GM18867 (cell line): ENCODE data around the gene DCP1A.
"Not testable (repeated sequence)": the region's sequence is repeated elsewhere in the genome, so short reads cannot be mapped to it uniquely, and the experiment has no call there.

ENCODE experiments used
- ATAC-seq: cut with Tn5 transposase; IDR thresholded peaks from one replicate; pipeline ENCODE4 v1.9.1; 2021; ENCODE audit warnings: mild to moderate bottlenecking, moderate library complexity; ENCODE audit not compliant: unreplicated experiment

DCP1A gene

DNA sequence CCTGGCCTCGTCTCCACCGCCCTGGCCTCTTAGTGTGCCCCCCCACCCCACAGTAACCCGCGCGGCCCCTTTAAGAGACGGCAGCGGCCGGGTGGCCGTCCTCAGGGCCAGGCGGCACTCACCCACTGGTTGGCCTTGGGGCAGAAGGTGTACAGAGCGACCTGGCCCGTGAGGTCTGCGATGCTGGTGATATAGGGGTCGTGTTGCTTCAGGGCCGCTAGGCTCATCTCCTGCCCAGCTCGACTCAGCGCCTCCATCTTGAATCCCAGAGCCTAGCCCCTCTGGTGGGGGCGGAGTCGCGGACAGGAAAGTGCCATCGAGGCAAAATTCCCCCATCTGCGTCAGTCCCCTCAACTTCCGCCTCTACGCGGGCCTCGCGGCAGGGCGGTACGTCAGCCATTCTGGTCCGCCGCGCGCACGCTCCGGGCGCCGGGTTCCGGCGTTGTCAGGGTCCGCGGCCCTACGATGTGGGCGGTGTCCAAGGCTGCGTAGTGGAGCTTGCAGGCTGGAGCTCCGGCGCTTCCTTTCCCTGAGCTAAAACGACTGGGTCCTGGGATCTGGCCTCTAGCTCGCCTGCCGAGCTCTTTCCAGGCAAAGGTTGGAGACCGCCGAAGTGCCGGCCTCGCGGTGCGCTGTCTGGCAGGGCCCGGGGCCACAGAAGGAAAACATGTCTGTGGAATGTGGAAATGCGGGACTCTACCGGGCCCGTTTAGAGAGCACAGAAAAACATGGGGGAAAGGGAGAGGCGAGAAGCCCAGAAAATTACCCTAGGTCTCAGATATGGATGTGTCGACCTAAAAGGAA is at the start of gene DCP1A:
TSS of gene DCP1A (minus strand) at position 283 of the 804 bp plus-strand sequence. CDS start at position 257, 26 bp downstream.
- peak; percentile 94 for ATAC-seq

DNA sequence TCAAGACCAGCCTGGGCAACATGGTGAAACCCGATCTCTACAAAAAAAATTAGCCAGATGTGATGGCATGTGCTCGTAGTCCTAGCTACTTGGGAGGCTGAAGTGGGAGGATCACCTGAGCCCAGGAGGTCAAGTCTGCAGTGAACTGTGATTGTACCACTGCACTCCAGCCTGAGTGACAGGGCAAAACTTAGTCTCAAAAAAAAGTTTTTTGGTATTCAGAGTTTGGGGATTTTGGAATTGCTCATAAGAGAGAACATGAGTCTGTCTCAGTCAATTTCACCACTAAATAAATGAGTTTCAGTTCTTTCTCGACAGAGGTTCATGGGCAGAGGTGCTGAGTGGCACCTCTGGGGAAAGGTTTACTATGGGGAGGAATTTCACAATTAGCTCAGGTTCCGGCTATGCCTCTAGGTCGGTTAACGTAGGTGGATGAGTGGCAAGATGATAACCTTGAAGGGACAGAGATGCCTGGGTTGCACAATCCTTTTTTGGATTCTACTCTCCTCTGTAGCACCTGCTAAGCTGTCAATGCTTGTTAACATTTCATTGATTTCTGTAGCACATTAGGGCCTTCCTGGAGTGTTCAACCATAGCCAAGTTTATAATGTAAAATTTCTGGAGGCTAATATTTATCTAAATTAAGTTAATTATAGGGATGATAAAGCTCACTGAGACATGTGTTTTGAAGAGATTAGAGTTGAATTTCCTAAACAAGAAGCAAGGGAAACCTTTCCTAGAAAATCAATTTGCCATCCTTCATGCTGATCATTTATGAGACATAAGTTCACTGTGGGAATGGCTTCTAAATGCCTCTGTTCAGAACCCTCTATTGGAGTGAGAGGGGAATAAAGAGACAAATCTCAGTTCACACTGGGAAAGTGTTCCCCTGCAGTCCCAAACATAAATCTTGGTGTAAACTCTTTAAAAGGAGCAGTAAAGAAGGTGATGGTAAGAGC is 37.4 kb upstream of the DCP1A start:
- no peak for ATAC-seq

DNA sequence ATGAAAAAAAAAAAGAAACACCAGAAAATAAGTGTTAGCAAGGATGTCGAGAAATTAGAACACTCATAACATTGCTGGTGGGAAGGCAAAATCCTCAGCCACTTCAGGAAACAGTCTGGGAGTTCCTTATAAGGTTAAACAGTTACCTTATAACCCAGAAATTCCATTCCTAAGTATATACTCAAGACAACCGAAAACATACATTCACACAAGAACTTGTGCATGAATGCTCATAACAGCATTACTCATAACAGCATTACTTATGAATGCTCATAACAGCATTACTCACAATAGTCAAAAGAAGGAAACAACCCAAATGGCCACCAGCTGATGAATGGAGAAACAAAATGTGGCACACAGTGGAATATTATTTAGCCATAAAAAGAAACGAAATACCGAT is 34.8 kb upstream of the DCP1A start:
- no peak for ATAC-seq

DNA sequence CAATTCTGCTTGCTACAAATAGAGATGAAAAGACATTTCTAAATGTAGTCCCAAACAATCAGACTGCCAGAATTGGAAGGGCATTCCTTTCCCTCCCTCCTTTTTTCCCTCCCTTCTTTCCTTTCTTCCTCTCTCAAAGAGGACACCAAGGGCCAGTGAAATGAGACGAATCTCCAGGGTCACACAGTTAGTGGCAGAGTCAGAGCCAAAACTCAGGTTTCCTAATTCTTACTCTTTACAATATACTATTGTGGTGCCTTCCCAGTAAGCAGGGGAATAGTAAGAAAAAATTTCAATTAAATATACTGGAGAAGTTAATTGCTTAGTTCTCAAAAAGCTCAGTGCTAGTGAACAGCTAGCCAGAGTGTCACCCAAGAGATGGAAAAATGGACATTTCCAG is 33.0 kb upstream of the DCP1A start:
- ATAC-seq, result no peak

DNA sequence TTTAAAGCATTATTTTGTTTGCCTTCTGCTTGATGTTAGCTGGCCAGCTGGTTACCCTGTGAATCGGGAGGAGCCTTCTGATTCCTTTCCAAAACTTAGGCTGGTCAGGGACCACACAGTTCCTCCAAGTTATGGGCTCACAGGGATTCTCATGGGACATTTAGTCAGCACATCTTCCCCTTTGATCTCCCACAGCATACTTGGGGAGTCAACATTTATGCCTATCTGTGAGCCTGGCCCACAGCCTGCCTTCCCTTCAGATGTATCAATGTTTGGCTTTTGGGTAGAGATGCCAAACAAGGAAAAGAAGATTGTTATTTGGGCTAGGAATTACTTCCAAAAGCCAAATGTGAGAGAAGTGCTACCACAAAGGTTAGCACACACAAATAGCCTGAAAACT is 32.6 kb upstream of the DCP1A start:
- no peak for ATAC-seq

DNA sequence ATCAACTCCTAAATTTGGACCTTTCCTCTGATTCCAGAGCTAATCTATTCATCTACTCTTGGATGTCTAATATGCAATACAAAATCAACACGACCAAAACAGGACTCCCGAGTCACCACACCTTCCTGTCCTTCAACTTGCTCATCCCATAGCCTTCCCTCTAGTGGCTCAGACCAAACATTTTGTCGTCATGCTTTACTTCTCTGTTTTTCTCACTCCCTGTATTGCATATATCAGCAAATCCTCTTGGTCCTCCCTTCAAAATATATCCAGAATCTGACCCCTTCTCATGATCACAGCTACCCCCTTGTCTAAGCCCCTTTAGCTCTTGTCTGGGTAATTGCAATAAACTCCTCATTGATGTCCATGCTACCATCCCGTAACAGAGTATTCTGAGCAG is 30.5 kb upstream of the DCP1A start:
- ATAC-seq, result no peak

DNA sequence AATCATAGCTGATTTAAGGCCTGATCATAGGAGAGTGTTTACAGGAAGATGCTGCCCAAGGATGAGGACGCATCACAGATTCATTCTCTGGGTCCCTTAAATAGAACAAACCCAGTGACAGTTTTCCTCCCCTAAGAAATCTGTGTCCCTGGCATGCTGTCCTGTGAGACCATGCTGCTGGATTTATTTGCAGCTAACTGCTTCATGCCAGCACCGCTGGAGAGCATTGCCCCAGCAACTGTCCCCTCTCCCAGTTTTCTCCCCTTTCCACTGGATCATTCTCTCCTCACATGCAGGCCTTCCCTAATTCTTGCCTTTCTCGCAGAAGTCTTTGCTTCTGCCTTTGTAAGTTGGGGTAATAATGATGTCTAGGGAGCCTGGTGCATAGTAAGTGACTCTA is 29.3 kb upstream of the DCP1A start:
- ATAC-seq, result no peak

DNA sequence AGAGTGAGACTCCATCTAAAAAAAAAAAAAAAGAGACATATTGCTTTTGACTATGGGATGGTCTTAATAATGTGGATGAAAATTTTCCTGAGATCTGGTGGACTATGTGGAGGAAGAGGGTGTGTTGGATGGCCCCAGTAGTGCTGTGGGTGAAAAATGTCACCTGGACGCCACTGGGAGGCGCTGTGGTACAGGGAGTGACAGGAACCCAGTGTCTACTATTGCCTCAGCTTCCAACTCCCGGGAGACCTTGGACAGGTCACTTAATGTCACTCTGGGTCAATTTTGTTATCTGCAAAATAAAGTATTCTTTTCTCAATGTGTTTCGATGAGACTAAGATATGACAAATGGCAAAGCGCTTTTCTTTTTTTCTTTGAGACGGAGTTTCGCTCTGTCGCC is 27.7 kb upstream of the DCP1A start:
- peak; percentile 62 for ATAC-seq

DNA sequence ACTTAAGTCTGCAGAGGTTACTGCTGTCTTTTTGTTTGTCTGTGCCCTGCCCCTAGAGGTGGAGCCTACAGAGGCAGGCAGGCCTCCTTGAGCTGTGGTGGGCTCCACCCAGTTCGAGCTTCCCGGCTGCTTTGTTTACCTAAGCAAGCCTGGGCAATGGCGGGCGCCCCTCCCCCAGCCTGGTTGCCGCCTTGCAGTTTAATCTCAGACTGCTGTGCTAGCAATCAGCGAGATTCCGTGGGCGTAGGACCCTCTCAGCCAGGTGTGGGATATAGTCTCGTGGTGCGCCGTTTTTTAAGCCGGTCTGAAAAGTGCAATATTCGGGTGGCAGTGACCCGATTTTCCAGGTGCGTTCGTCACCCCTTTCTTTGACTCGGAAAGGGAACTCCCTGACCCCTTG is 23.4 kb upstream of the DCP1A start:
- not testable (repeated sequence) for ATAC-seq

DNA sequence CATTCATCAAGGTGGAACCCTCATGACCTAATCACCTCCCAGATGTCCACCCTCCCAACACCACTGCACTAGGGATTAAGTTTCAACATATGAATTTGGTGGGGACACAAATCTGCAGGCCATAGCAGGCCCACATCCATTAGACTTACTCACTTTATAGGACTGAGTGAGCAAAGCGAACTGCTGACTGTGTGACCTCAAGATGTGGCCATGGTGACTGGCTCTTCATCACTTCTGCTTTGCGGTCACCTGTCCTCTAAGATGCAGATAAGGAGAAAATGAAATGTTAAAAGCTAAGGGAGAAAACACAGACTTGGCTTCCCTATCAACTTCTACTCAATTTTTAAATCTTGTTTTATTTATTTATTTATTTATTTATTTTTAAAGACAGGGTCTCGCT is 14.5 kb upstream of the DCP1A start:
- no peak for ATAC-seq

DNA sequence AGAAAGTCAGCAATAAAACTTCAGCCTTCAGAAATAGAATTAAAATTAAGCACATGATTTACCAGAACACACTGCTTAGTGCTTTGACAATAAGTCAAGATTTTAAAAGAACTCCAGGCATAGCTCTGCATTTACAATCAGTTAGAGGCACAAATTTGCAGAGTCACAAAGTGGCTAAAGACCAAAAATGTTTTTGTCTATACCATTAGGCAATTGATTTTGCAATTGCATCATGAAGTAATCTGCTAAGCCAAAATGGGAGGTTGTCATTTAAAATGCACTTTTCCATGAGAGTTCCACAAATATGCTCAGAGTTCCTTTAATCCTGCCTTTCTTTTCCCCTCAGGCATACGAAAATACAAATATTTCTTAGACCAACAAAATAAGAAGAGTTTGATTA is 10.1 kb upstream of the DCP1A start:
- no peak for ATAC-seq

DNA sequence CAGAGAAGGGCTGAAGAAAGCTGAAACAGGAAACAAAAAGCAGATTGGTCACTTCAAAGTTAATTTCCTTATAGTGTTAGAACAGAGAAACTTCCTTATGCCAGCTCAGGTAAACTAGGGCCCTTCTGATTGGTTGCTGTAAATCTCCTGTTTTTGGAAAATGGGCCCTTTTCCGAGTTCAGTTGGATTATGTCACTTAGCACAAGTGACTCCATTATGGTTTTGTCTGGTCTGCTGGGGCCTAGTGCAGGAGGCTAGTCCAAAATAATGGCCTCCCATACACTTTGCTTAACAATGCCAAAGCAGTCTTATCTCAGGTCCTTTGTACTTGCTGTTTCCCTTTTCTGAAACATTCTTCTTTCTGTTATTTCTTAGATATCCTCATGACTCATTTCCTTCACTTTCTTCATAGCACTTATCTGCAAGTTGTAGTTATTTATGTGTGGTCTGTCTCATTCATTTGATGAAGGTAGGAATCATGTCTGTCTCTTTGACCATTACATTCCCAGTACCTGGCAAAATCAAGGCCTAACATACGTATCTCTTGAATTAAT is 7.7 kb upstream of the DCP1A start:
- no peak for ATAC-seq

DNA sequence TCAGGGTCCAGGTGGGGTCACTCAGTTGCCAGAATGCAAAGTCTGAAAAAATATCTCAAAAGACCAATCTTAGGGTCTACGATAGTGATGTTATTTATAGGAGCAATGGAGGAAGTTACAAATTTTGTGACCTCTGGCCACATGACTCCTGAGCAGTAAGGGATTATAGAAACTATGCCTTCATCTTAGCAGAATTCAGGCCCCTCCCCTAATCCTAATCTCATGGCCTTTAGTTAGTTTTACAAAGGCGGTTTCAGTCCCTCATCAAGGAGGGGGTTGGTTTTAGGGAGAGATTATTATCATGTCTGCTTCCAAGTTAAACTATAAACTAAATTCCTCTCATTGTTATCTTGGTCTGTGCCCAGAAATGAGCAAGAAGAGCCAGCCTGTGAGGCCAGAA is 5.9 kb upstream of the DCP1A start:
- ATAC-seq, result no peak

DNA sequence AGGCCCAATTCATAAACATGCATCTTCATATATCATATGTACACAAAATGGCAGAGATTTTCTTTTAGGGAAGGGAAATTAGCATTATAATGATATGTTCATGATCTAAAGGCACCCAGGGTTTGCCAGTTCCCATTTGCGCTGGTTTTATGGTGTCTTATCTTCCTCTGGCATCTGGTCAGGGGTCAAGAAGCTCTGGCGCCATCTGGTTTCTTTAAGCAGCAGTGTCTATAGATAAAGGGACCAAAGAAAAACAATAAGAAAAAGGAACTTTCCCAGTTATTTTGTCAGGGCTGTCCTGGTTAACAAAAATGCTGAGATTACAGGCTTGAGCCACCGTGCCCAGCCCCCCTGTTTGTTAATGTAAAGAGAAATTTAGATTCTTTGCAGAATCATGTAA is 3.3 kb upstream of the DCP1A start:
- ATAC-seq, result no peak

DNA sequence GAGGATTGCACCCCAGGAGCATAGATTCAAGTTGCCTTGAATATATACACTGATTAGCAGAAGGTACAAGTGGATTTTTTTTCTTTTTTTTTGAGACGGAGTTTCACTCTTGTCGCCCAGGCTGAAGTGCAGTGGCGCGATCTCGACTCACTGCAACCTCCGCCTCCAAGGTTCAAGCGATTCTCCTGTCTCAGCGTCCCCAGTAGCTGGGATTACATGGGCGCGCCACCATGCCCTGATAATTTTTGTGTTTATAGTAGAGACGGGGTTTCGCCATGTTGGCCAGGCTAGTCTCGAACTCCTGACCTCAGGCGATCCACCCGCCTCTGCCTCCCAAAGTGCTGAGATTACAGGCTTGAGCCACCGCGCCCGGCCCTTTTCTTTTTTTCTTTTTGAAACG is 775 bp upstream of the DCP1A start:
- ATAC-seq, result not testable (repeated sequence)

DNA sequence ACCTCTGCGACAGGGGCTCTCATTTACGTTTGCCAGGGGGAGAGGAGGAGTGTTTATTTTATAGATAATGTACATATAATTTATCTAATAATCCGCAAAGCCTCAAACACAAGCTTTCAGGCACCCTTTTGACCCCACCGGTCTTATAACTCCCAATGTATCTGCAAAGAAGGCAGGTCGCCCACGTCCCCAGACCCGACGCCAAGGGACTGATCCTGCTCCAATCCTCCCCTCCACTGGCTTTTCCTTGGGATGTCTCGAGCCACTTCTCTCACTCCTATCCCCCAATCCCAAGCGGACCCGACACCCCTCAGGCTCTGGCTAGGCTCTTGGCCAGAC is 452 bp downstream of the DCP1A start:
- ATAC-seq, result peak; percentile 3

DNA sequence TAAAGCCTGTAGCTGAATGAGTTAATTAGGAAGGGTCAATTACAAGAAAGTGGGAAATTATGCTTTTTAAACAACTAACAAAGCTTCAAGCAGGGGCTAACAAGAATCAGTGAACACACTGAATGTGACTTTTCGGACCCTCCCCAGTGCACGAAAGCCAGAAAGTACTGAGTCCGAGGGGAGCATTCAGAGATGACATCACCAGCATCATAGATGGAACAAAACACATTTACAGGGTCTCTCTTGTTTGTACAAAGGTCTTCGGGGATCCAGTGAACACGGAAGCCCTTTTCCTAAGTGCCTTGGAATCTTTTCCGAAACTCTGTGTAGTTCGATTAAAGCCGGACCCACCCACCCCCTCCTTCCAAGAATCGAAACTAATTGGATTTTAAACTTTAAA is 829 bp downstream of the DCP1A start:
- ATAC-seq, result no peak

DNA sequence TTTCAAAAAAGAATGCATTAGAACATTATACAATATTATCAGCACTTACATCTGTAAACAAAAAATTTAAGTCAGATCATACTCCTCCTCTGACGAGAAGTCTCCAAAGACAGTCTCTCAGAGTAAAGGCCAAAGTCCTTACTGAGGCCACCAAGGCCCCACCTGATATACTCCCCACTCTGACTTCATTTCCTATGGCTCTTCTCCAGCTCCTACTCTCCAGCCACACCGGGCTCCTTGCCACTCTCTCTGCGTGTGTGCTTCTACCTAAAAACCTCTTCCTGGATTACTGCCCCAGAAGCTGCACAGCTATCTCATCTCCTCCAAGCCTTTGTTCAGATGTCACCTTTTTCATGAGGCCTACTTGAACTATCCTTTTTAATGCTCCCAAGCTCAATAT is 5.0 kb downstream of the DCP1A start:
- ATAC-seq, result no peak

DNA sequence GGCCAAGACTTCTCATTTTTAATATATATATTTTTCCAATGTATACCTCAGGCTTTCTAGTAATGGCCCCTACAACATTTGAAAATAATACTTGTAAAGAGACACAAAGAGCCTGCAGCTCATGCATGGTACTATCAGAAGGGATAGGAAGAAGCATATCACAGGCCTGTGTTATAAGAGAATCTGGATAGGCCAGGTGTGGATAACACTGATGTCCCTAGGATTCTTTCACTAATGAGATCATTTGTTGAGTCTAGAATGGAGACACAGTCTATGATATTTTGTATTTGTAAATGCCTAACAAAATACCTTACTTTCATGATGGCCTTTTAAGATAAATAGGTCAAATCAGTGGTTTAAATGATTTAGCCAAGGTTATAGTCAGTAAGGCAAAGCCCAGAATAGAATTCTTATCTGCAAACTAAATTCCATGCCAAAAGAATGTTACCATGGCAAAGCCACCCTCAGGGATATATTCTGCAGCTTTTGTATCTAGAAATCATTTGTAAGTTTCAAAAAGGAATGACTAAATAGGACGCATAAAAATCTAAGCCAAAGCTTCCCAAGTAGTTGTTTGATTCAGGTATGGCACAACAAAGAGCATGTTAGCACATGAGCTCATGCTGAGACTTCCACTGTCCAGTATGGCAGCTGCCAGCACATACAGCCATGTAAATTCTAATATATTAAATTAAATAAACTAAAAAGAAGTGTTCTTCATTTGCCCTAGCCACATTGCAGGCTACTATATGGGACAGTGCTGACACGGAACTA is 10.0 kb downstream of the DCP1A start:
- ATAC-seq, result no peak

DNA sequence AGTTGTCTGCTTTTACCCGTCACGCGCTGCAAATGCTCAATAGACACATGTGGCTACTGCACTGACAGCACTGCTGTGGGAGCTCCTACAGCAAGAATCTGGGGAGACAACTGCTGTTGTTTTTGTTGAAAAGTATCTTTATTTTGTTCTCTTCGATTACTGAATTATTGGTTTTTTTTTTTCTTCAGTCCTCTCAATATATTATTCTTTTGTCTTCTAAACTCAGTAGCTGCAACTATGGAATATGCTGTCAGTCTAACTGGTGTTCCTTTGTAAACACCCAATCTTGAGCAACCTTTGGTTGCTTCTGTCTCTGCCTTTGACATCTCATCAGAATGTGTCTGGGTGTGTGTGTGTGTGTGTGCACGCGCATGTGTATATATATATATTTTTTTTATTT is 12.6 kb downstream of the DCP1A start:
- no peak for ATAC-seq

DNA sequence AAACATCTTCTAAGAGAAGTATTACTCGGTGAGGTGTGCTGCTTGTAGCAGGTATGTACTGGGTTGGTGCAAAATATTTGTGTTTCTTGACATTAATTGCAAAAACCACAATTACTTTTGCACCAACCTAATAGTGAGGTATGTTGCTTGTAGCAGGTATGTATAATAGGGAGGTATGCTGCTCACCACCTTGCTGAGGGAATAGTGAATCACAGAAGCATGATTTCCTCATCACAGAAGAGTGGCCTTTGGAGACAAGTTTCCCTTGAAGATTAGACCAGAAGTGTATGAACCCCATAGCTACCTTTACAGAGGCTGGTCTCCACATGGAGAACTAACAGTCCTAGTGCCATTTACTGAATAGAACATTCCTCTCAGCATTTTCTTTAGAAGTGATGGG is 15.5 kb downstream of the DCP1A start:
- no peak for ATAC-seq
